Stimulated activated naive CD8-positive, alpha-beta T cell treated with anti-CD3 and anti-CD28 coated beads, Interleukin-15, amount 100 ng/mL, for 72 hours (primary cell): Measurements from ENCODE around the gene SLC6A17.

Source experiments
- ATAC-seq: fragments of 150-1000 bp; cut with Tn5 transposase; 2 replicates; pipeline ENCODE4 v1.10.0; 2021; ENCODE audit warnings: mild to moderate bottlenecking, moderate library complexity
- DNase-seq, 2 donors: peaks; one replicate each; pipeline ENCODE4 v3.0.0; 2021 to 2022
- H3K27ac Mint-ChIP-seq, 2 donors: one replicate each; pipeline ENCODE4 v1.8.0; 2022; ENCODE audit warnings: mild to moderate bottlenecking in 2 of 2, mixed read lengths in 2 of 2, moderate library complexity in 2 of 2
- H3K27me3 Mint-ChIP-seq: one replicate; pipeline ENCODE4 v1.8.0; 2022; ENCODE audit warnings: mixed read lengths
- H3K4me1 Mint-ChIP-seq: one replicate; pipeline ENCODE4 v1.8.0; 2022; ENCODE audit warnings: mild to moderate bottlenecking, mixed read lengths
- H3K4me3 Mint-ChIP-seq, 2 donors: one replicate each; pipeline ENCODE4 v1.8.0; 2022; ENCODE audit warnings: mild to moderate bottlenecking in 2 of 2, mixed read lengths in 2 of 2, moderate library complexity in 1 of 2
- H3K9me3 Mint-ChIP-seq, 2 donors: one replicate each; pipeline ENCODE4 v1.8.0; 2022; ENCODE audit warnings: mixed read lengths in 2 of 2

The SLC6A17 gene

DNA sequence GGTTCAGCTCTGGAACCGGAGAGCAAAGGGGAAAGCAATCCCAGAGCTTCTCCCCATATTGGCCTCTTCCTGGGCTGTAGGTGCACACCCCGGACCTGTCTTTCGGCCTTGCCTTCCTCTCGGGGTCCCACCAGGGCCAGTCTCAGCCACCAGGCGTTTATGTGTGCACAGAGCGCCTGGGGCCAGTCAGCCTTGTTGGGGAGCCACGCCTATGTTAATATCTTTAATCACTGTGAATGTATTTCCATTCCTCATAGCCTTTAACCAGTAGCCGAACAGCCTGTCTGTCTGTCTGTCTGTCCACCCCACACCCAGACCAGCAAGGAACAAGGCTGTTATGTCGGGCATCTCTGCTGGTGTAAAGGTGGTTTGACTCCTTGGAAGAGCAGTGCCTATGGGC, 78.6 kb downstream of the SLC6A17 start:
- Mint-ChIP-seq H3K27ac (no peak overlapping the region), H3K9me3 (no peaks in the 10 kb centered on the region), H3K4me1 (peaks cover 6% of the 10 kb centered on the region), H3K4me3 (no peak overlapping the region), H3K27me3 (no peaks in the 10 kb centered on the region)
- DNase-seq (no peak), ATAC-seq (no peak)

DNA sequence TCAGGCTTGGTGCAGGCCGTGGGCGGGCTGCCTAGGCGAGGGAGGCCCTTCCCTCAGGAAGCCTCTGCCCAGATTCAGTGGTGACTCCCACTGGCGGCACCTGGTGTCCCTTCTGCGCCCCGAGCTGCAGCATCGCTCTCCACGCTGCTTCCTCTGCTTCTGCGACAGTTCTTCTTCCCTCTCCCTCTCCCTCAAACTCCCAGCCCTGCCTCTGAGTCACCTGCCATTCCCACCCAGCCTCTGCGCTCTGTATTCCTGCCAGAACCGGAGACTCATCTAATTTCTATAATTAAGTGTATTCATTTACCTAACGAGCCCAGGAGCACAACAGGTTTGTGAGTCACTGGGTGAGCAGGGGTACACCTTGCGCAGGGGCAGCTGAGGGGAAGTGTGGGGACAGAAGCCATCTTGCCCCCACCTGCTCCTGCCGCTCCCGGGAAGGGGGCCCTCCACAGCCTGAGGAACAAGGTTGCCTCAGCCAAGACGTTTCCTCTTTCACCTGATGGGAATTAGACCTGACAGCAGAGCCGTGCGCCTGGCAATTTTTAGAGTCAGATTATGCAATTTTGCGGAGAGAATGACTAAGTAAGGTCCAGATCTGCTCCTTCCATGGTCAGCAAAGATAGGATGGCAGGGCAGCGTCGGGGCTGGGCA, 79.2 kb downstream of the SLC6A17 start:
- peak overlapping the region in 1 of 2 donors; percentile 87 for H3K27ac Mint-ChIP-seq
- ATAC-seq (no peak), DNase-seq (no peak)
- peaks cover 10% of the 10 kb centered on the region for H3K4me1 Mint-ChIP-seq
- no peak overlapping the region for H3K4me3 Mint-ChIP-seq
- no peaks in the 10 kb centered on the region for H3K27me3 Mint-ChIP-seq
- no peaks in the 10 kb centered on the region for H3K9me3 Mint-ChIP-seq

DNA sequence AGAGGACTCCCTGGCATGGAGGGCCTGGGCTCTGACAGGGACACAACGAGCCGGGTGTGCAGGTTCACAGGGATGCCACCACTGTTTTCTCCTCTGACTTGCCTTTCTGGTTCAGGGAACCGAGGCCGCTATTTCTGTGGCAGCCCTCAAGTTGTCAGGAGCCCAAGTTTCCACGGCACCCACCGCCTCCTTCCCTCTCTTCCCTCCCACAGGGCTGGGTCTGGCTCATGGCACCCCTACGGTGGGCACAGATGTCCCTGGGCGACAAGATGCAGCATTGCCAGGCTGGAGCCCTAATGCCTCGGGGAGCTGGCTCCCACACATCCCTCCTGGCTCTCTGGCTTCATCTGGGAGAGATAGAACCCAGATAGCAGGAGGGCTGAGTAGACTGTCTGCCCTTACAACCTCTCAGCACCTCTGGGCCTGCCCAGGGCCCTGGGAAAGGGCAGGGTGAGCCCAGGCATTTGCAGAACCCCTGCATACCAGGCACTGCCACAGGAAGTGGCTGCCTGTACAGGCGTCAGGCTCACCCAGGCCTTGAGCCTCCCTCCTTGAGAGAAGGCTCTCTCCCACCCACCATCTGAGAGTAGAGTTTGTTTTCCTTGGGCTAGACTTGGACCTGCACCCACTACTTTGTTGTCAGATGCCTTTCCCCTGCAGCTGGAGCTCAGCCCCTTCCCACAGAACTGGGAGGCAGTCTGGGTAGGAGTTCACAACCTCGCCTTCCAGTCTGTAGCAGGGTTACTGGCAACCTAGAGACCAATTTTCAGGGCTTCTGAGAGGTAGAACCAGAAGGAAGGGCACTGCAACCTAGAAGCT, 80.3 kb downstream of the SLC6A17 start:
- H3K9me3 Mint-ChIP-seq: no peaks in the 10 kb centered on the region
- H3K4me1 Mint-ChIP-seq: peaks cover 21% of the 10 kb centered on the region
- no peak for DNase-seq
- no peaks in the 10 kb centered on the region for H3K27me3 Mint-ChIP-seq
- no peak overlapping the region for H3K4me3 Mint-ChIP-seq
- ATAC-seq: no peak
- H3K27ac Mint-ChIP-seq: peak overlapping the region in 1 of 2 donors; percentile 83

DNA sequence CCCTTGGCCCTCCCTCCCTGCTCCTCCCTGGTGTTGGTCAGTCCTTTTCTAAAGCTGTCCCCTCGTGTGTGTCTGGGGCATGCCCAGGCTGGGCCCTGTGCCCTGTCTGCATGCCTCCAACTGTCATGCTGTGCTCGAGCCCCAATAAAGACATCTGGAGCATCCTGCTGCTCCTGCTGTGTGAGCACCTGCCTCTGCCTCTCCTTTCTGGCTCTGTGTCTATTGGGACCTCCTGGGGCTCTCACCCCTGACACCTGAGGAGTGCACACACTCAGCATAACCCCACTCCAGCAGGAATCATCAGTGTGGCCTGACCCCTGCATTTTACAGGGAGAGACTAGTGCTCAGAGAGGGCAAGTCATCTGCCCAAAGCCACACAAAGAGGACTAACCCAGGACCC, 83.6 kb downstream of the SLC6A17 start:
- no peaks in the 10 kb centered on the region for H3K27me3 Mint-ChIP-seq
- H3K9me3 Mint-ChIP-seq: peaks cover 0 to 2% of the 10 kb centered on the region in 2 donors
- H3K4me3 Mint-ChIP-seq: no peak overlapping the region
- ATAC-seq (no peak), DNase-seq (no peak)
- H3K27ac Mint-ChIP-seq: peak overlapping the region; percentile 63 to 79
- H3K4me1 Mint-ChIP-seq: peaks cover 54% of the 10 kb centered on the region

DNA sequence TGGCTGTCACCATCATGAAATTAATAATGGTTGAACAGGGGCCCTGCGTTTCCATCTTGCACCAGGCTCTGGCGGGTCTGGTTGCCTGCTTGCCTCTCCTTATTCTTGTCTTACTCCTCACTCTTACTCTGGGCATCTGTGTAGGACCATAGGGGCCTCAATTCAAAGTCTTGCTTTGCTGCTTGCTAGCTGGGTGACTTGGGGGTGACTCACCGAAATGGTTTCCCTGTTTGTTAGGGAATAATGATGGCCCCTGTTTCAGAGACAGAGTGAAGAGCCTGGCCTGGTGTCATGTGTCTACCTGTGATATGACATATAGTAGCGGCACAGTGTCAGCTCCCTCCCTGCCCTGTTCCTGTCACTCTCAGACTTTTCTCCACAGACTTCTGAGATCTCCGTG, 84.4 kb downstream of the SLC6A17 start:
- DNase-seq: no peak
- no peaks in the 10 kb centered on the region for H3K27me3 Mint-ChIP-seq
- H3K9me3 Mint-ChIP-seq: peaks cover 0 to 5% of the 10 kb centered on the region in 2 donors
- ATAC-seq: no peak
- H3K27ac Mint-ChIP-seq: peak overlapping the region; percentile 84 to 96
- peaks cover 62% of the 10 kb centered on the region for H3K4me1 Mint-ChIP-seq
- H3K4me3 Mint-ChIP-seq: peak overlapping the region in 1 of 2 donors; percentile 20

DNA sequence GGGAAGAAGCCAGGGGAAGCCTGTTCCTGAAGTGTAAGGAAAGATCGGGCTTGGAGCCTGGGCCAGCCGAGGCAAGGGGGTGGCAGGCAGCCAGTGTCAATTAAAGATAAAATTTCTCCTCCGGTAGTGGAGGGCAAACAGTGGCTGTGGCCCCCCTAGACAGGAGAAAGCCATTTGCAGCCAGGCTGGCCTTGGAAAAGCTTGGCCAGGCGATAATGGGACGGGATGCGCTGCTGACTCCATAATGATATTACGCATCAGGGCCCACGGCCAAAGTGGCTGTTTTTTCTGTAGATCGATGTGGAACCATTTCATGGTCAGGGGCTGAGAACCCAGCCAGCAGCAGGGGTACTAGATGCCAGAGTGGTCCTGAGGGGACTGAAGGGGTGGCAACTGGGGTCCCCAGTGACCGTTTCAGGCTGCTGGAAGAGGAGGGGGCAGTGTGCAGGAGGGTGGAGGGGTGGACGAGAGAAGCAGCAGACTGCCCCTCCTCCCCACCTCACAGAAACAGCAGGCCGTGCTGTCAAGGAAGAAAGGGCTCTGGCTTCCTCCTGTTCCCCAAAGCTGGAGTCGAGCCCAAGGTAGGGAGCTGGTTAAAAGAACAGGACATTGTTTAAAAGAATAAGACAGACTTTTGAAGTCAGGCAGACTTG, 85.0 kb downstream of the SLC6A17 start:
- DNase-seq: no peak
- Mint-ChIP-seq H3K27me3 (no peaks in the 10 kb centered on the region), H3K4me1 (peaks cover 68% of the 10 kb centered on the region), H3K4me3 (peak overlapping the region; percentile 27 to 49), H3K27ac (peak overlapping the region; percentile 84 to 96), H3K9me3 (peaks cover 0 to 5% of the 10 kb centered on the region in 2 donors)
- ATAC-seq: no peak

DNA sequence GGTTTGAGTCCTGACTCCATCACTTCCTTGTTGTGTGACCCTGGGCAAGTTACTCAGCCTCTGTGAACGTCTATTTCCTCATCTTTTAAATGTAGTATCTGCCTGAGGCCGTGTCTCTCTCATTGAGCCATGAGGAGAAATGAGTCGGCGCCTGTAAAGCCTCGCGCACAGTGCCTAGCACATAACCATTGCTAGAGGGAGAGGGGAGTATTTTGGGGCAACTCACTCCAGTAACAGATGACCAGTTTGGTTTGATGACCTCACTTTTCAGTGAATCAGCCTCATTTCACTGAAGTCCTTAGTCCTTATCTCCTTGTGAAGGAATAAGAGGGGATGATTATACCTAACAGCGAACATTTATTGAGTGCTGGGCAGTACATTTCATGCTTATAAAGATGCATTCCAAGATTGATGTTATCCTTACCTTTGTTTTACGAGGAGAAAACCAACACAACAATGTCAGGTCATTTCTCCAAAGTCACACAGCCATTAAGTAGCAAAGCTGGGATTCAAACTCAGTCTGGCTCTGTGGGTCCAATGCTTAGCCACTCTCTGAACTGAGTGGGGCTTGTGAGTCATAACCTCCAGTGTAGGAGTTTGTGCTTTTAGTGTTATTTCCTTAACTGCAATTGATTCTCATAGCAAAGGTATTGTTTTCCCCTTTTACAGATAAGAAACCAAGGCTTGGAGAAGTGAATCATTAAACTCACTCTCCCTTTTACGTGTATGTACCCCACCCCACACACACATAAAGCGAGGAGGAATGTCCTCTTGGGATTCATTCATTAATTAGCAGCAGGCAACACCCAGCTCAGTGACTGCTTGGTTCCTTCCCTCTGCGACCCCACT, 85.8 kb downstream of the SLC6A17 start:
- peaks cover 70% of the 10 kb centered on the region for H3K4me1 Mint-ChIP-seq
- peaks cover 0 to 5% of the 10 kb centered on the region in 2 donors for H3K9me3 Mint-ChIP-seq
- peak; percentile 89 for ATAC-seq
- H3K27ac Mint-ChIP-seq: peak overlapping the region; percentile 68 to 96
- H3K27me3 Mint-ChIP-seq: no peaks in the 10 kb centered on the region
- peak overlapping the region in 1 of 2 donors; percentile 49 for H3K4me3 Mint-ChIP-seq
- DNase-seq: peak in 1 of 2 donors; percentile 67

DNA sequence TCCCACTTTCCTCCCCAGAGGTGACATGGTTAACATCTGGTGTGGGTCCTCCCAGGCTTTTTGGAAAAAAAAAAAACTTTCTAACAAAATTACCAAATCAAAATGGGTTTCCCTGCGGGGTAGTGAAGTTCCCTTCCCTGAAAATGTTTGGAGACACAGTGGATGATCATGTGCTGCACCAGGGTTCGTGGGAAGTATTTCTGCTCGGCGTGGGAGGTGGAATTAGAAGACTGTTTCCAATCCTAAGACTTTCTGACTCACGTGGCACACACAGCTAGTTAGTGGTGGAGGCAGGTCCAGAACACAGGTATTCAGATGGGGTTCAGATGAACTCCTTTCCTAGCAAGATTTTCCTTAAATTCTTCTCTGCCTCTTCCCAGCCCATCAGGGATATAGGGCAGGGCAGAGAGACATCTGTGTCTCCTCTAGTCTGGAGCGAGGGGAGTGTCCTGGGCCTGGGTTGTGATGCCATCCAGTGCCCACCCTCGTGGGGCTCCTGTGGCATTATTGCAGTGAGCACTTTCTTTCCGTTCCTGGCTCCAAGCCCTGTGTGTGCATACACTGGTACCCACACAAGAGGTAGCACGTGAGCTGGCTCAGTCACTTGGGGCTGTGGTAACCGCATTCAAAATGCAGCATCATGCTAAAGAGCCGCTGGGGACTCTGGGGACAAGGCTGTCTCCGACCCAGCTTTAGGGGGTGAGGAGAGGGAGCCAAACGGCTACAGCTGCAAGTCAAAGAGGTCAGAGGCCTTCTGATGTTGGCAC, 87.3 kb downstream of the SLC6A17 start:
- H3K27ac Mint-ChIP-seq: no peak overlapping the region
- DNase-seq (no peak), ATAC-seq (no peak)
- H3K27me3 Mint-ChIP-seq: no peaks in the 10 kb centered on the region
- no peak overlapping the region for H3K4me3 Mint-ChIP-seq
- peaks cover 70% of the 10 kb centered on the region for H3K4me1 Mint-ChIP-seq
- peaks cover 0 to 5% of the 10 kb centered on the region in 2 donors for H3K9me3 Mint-ChIP-seq

DNA sequence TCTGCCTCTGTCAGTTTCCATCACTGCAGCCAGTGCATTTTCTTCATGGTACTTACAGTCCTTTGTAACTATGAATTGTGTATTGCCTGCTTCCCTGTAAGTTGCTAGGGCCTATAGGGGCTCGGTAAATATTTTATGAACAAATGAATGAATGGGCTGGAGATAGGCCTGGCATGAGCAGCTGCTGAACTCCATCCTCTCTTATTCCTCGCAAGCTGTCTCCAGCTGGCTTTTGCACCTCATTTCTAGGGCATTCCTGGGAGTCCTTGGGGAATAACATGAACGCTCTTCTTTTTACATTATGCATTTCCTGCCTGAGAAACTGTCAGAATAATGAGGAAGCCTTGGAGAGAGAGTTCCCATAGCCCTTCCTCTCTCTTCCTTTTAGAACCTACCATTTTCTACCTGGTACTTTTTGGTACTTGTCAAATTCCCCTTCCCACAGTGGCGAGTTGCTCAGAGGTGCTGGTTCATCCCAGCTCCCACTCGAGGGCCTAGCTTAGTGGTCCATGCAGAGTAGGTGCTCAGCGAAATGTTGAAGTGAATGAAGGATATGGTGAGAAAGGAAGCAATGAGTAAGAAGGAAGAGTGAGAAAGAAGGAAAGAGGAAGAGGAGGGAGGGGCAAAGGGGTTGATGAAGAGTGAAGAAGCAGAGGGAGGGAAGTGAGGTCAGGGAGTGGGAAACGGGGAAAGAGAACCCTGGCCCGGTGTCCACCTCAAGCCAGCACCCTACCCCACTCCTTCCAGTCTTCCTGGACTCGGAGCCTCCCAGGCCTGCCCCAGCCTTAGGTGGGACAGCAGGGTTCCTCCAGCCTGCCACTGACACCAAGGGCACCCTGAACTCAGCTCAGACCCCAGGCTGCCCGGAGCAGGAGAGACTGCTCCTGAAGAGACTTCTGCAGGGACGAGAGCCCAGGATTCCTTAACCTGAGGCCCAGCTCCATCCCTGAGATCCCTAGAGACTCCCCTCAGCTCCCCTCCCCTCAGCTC, 89.4 kb downstream of the SLC6A17 start:
- ATAC-seq (no peak), DNase-seq (no peak)
- H3K9me3 Mint-ChIP-seq: peaks cover 0 to 5% of the 10 kb centered on the region in 2 donors
- peaks cover 68% of the 10 kb centered on the region for H3K4me1 Mint-ChIP-seq
- peak overlapping the region in 1 of 2 donors; percentile 56 for H3K4me3 Mint-ChIP-seq
- peak overlapping the region; percentile 21 to 88 for H3K27ac Mint-ChIP-seq
- H3K27me3 Mint-ChIP-seq: no peaks in the 10 kb centered on the region

DNA sequence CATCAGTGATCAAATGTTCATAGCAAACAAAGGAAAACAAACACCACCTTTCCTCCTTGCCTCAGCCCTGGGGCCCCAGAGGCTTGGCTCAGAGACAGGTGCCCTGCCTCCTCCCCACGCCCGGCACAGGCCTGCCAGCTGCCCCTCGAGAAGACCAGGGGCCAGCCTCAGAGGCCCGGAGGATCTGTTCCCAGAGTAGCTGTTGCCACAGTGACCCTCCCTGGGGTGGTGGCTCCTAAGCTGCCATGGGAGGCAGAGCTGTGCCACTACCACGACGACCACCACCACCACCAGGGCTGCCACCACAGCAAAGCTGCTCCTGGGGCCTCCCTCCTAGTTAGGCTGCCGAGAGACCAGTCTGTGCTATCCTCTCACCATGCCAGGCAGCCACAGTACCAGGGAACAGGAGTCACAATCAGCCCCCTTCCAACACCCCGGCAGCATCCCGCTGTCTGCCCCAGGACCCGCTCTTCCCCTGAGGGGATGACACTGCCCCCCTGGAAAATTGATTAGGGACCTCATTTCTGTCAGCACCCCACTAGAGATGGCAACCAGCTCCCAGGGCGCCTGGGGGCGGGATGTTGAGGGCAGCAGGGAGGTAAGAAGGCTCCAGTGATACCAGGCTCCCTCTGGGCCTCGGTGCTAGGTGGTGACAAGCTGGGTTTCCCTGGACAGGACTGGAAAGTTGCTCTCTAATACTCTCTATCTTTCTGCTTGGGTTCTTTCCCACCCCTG, 90.3 kb downstream of the SLC6A17 start:
- no peak for ATAC-seq
- DNase-seq: no peak
- peaks cover 59% of the 10 kb centered on the region for H3K4me1 Mint-ChIP-seq
- H3K27me3 Mint-ChIP-seq: no peaks in the 10 kb centered on the region
- H3K9me3 Mint-ChIP-seq: peaks cover 0 to 5% of the 10 kb centered on the region in 2 donors
- peak overlapping the region in 1 of 2 donors; percentile 35 for H3K27ac Mint-ChIP-seq
- H3K4me3 Mint-ChIP-seq: no peak overlapping the region

DNA sequence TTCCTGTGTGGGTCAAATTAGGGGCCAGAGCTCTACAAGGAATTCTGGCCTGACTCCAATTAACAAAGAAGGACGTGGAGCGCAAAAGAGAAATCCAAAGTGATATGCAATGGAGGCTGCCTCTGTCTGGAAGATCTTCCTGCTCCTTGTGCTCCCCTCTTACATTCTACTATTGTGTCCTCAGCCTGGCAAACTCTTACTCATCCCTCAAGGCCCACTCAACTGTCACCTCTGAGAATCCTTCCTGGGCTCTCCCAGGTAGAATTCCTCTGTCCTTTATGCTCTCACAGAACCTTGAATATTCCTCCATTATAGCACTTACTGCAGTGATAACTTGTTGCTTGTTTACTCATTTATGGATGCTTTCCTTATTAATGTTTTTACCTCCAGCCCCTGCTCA, 91.2 kb downstream of the SLC6A17 start:
- no peak overlapping the region for H3K27ac Mint-ChIP-seq

DNA sequence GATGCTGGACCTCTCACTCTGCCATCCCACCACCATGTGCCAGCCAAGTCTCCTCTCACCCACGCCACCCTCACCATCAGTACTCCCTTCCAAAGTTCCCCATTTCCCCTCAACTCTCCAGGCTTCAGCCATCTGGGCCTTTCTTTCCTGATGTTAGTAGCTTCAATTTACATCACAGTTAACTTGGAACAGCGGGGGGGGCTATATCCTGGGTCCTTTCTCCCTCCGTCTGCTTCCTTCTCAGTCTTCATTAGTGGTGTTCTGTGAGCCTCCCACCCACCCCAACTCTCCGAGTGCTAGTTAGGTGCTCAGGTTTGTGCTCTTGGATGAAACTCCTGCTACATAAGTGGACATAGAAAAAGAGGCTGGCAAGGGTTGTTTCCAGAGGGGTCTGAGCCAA, 91.8 kb downstream of the SLC6A17 start:
- no peak overlapping the region for H3K27ac Mint-ChIP-seq
- no peak overlapping the region for H3K4me3 Mint-ChIP-seq
- no peaks in the 10 kb centered on the region for H3K27me3 Mint-ChIP-seq
- DNase-seq: no peak
- H3K9me3 Mint-ChIP-seq: peaks cover 0 to 5% of the 10 kb centered on the region in 2 donors
- peaks cover 45% of the 10 kb centered on the region for H3K4me1 Mint-ChIP-seq
- ATAC-seq: no peak

More for the DNA sequence above, 91.2 kb downstream of the SLC6A17 start:
- ATAC-seq: no peak
- H3K27me3 Mint-ChIP-seq: no peaks in the 10 kb centered on the region
- H3K4me3 Mint-ChIP-seq: no peak overlapping the region
- peaks cover 50% of the 10 kb centered on the region for H3K4me1 Mint-ChIP-seq
- DNase-seq: no peak
- peaks cover 0 to 5% of the 10 kb centered on the region in 2 donors for H3K9me3 Mint-ChIP-seq

DNA sequence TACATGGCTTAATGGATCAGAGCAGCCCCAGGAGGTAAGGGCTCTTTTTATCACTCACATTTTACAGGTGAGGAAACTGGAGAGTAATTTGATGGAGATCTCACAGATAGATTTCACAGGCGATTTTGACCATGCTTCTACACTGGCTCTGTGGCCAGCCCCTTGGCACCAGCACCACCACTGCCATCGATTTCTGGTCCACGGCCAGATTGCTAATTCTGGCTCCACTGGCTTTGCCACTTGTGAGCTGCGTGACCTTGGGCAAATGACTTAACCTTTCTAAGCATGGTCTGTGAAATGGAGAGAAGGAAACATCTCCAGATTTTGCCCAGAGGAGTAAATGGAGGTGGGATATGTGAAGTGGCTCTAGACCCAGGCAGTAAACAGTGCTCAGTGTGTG, 92.4 kb downstream of the SLC6A17 start:
- no peak overlapping the region for H3K4me3 Mint-ChIP-seq
- no peak overlapping the region for H3K27ac Mint-ChIP-seq
- peaks cover 0 to 5% of the 10 kb centered on the region in 2 donors for H3K9me3 Mint-ChIP-seq
- H3K27me3 Mint-ChIP-seq: no peaks in the 10 kb centered on the region
- DNase-seq (no peak), ATAC-seq (no peak)
- H3K4me1 Mint-ChIP-seq: peaks cover 38% of the 10 kb centered on the region
